ENCODE data around the gene CABP4.
"Not testable (repeated sequence)": the region's sequence is repeated elsewhere in the genome, so short reads cannot be mapped to it uniquely, and the experiment has no call there.

The CABP4 gene

DNA sequence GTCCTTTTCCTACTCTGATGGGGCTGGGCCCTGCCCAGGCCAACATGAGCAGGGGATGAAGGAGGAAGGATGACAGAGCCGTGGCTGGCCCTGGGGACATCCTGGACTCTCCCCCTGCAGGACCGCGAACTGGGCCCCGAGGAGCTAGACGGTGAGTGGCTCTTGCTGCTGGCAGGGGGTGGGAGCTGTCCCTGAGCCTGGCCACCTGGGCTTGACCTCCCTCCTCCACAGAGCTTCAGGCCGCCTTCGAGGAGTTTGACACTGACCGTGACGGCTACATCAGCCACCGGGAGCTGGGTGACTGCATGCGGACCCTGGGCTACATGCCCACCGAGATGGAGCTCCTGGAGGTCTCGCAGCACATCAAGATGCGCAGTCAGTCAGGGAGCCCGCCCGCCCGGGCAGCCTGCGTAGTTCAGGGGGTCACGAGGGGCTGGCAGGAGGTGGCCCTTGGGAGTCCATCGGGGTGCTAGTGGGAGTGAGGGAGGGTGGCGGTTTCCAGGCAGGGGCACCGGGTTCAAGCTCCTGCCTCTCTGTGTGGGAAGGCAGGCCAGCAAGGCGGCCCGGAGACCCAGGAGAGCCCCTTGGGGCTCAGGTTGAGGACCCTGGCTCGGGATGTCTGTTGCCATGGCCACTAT, 1.0 kb downstream of the CABP4 start:
- no peak for DNase-seq

DNA sequence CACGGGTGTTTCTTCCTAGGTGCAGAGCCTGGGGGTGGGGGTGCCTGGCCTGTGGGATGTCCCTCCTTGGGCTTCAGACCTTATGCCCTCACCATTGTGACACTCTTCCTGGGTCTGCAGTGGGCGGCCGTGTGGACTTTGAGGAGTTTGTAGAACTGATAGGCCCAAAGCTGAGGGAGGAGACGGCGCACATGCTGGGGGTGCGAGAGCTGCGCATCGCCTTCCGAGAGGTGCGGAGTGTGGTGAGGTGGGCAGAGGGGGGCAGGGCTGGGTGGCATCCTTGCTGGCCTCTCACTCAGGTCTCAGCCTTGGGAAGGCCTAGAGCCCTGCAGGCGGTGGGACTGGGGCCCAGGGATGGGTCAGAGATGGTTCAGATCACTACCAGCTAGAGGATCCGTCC, 2.3 kb downstream of the CABP4 start:
- no peak for DNase-seq

DNA sequence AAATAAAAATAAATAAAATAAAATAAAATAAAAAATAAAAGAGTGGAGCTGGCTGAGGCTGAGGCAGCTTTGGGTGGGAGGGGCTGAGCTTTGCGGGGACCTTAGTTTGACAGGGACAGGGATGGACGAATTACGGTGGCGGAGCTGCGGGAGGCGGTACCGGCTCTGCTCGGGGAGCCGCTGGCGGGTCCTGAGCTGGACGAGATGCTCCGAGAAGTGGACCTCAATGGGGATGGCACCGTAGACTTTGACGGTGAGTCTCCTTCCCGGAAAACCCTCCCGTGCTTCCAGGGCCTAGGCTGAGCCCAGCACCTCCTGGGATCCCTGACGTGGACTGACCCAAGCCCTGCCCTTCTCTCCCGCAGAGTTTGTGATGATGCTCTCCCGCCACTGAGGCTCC, 3.1 kb downstream of the CABP4 start:
- no peak for DNase-seq

DNA sequence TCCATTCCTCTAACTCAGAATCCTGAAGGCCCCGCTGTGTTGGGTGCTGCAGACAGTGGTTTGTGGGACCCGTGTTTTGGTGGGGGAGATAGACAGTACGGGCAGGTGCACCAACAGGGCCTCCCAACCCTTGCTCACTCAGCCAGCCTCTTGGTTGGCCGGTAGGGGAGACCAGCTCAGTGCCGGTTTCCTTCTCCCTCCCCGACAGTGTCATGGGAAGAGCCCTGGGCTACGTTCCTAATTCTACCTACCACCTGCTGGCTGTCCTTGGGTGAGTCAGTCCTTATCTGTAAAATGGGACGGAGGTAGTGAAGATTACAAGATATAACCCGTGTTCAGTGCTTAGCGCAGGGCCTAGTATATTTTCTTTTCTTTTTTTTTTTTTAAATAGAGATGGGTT, 8.0 kb downstream of the CABP4 start:
- DNase-seq: no peak

DNA sequence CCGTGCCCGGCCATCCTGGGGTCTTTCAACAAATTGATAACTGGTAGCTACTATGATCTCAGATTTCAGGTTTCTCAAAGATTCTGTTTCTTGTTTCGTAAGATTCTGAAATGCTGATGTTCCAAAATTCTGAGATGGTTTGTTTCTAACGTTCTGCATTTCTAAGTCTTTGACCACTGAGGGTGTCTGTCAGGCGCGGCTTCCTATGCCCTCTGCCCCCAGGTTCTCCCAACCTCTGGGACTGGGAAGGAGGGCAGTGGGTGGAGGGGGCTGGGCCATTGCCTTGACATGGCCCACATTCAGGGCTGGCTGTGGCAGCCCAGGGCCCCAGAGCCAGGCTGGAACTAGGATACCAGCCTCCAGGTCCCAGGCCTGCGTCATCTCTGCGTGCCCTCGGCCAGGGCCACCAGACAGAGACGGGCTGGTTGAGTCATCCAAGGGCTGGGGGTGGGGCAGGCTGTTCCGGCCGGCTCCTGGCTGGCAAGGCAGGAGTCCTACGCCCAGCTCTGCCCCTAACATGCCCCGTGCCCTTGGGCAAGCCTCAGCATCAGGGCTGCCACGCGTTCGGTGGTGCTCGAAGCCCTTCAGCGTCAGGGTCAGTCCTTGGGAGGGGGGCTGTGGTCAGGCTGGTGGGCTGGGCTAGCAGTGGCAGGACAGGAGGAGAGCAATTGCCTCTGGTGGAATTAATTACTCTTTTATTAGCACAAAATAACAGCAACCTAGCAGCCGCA, 8.7 kb downstream of the CABP4 start:
- DNase-seq: no peak

DNA sequence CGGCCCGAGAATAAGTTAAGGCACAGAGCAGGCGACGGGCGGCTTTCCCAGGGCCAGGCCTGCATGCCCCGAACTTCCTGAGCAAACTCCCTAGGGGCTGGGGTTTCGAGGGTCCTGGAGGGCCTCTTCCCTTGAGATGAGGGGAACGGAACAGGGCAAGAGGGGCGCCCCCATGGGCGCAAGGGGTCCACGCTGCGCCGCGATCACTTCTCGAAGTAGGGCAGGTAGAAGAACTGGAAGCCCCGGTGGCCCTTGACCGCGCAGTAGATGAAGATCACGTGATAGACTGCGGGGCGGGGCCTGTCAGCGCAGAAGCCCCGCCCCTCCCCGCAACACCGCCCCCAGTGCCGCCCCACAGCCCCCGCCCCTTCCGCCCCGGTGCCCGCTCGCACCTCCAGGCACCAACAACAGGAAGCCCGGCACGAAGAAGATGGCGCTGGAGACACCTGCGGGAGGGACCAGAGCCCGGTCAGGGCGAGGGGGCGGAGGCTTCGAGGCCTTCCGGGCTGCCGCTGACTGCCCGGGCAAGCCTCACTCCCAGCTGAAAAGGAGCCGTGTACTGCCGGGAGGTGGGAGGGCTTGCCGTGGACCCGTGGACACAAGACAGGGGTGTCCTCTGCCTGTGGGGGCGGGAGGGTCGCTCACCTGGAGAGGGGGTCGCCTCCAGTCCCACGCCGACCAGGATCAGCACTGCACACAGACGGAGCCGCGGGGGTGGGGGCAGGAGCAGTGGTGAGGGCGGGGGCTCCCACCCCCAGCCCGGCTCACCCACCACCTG, 9.4 kb downstream of the CABP4 start:
- peak; percentile 86 for DNase-seq

DNA sequence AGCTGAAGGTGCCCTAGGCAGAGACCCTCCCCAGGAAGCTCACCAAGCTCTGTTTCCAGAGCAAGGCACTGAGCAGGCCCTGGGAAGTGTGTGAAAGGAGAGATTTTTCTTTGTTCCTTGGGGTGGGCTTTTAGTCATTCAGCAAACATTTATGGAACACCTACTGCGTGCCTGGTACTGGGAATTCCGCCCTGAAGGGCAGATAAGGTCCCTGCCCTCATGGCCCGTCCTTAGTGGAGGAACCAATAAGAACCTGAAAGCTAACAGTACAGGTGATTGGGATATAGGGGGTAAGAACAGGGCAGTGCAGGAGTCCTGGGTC, 10.0 kb downstream of the CABP4 start:
- DNase-seq: no peak

DNA sequence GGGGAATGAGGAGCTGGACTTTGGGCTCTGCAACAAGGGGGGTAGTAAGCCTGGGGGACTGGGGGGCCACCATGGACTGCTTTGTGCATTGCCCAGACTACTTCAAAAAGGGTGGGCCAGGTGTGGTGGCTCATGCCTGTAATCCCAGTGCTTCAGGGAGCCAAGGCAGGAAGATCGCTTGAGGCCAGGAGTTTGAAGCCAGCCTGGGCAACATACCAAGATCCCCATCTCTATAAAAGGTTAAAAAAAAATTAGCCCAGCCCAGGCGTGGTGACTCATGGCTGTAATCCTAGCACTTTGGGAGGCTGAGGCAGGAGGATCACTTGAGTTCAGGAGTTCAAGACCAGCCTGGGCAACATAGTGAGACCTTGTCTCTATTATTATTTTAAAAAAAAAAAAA, 10.4 kb downstream of the CABP4 start:
- not testable (repeated sequence) for DNase-seq

DNA sequence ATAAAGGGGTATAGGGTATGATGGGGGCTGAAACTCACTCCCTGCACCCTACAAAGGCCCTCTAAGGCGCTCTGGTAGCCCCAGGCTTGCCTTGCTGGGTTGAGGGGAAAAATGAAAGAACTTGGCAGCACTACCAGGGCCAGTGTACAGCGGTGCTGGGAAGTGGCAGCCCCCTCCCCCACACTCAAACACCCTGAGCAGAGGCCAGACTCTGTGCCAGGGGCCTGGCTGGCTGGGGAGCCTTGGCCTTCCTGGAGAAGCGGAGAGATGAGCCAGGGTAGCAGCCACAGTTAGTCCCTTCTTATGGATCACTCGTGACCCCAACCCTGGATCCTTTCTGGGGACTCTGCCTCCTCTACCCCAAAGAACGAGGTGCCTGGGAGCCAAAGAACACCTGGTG, 11.2 kb downstream of the CABP4 start:
- no peak for DNase-seq

DNA sequence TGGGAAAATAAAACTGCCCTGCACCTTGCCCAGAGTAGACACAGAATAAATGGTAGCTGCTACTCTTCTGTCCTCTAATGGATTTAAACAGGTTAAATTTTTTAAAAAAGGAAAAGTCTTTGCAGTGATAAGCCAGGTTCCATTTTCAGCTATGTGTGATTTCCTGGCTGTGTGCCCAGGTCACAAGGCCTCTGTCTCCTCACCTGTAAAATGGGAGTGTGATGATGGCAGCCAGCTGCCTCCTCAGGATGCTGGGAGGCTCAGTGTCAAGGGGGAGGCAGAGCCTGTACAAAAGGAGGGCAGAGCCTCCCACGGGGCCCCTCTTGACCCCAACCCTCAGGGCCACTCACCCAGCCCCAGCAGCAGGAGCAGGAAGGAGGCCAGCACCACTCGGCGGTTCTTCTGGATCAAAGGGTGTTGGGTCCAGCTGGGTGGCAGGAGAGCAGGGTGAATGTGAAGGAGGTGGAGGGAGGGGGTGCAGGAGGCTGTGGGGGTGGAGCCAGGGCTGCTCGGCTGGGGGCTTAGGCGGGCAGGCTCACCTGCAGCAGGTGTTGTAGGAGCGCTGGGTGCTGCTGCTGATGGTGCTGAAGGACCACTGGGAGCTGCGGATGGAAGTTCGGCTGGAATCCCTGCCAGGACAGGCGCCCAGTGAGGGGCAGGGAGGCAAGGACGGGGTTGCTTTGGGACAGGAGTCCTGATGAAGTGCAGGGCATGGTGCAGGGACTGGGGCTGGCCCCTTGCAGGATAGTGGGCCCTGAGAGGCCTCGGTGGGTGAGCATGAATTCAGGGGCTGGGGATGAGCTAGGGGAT, 12.0 kb downstream of the CABP4 start:
- no peak for DNase-seq

DNA sequence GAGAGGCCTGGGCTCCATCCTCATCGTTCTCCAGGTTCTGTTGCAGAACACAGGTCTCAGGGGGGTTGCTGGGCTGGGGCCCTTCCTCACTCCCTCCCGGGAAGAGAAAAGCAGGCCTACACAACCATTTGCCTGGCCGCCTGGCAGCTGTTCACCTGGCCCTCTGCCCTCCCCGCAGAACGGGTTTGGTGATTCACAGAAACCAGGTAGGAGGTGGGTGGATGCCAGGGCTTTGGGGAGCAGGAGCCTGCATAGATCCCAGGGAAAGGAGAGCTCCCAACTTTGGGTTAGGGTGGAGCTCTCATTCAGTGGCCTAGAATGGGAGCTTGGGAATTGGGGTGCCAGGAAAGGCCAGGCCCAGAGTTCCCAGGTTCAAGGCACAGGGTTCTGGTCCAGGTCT, 12.9 kb downstream of the CABP4 start:
- DNase-seq: peak; percentile 43

DNA sequence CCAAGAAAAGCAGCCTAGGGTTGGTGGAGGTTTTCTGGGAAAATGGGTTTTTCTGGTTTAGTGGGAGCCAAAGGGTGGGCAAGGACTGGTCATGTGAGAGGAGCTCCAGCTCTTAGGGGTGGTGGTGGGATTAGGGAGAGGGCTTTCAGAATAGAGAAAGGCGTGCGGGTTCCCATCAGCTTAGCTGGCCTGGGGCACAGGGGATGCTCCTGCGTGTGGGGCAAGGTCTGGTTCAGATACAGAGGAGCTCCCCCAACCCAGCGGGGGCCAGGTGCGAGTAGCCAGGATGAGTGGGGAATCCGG, 13.3 kb downstream of the CABP4 start:
- no peak for DNase-seq

DNA sequence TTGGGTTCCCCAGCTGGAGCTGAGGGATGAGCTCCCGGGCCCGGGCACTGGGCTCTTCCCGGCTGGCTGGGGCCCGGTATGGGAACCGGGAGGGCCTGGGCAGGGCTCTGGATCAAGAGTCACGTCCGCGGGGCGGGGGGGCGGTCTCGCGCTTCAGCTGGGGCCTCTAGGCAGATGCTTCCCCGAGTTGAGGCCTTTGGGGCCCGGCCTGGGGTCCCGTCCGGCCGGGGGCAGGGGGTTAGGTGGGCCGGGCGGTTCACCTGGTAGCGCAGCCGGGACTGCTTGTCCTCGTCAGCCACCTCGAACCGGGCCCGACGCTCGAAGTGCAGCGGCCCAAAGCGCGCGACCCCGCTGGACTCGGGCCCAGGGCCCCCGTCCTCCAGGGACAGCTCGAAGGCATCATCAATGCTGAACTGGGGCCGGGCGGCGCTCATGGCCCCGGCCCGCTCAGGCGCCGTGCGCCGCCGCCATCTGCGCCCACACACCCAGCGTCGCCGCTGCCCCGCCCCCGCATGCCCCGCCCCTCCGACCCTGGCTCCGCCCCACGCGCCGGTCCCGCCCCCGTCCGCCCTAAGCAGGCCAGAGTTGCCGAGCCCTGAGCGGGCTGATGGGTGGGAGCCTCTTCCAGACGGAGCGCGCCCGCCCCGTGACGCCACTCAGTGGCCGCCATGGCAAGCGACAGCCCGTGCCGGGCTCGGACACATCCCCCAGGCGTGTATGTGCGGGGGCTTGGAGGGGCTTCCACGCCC, 13.8 kb downstream of the CABP4 start, which contains the start of gene TMEM134:
TSS of gene TMEM134 (minus strand) at position 493 of the 749 bp plus-strand sequence. CDS start at position 434, 59 bp downstream.
- peak; percentile 79 for DNase-seq

DNA sequence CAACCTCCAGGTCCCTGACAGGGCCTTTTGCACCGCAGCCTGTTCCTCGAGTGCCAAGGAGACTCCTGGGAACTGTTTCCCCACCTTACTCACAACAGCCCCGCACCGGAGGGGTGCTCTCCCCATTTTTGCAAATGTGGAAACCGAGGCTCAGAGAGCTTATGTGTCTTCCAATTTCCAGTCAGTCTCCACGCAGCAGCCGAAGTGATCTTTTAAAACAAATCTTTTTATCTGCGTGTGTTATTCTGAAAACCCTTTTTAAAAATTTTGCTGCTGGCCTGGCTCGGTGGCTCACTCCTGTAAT, 14.3 kb downstream of the CABP4 start:
- no peak for DNase-seq

DNA sequence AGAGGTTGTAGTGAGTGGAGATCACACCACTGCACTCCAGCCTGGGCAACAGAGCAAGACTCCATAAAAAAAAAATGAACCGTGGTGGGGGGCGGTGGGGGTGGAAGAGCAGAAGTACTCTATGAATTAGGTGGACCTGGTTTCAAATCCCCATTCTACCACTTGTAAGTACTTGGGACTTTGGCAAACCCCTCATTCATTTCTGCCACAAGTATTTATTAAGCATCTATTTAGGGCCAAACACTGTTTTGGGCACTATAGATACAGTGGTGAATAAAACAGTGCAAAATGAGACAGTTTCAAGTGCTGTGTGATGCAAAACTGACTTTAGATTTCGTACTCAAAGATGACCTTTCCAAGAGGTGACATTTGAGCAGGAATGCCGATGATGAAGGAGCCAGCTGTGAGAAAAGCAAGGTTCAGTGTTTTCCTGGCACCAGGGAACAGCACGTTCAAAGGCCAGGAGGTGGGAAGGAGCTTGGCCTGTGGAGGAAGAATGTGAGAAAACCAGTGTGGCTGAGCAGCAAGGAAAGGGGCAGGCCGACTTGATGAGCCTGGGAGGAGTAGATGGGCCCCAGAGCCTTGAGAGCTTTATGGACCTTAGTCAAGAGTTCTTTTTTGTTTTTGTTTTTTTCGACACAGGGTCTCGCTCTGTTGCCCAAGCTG, 15.3 kb downstream of the CABP4 start:
- DNase-seq: no peak

DNA sequence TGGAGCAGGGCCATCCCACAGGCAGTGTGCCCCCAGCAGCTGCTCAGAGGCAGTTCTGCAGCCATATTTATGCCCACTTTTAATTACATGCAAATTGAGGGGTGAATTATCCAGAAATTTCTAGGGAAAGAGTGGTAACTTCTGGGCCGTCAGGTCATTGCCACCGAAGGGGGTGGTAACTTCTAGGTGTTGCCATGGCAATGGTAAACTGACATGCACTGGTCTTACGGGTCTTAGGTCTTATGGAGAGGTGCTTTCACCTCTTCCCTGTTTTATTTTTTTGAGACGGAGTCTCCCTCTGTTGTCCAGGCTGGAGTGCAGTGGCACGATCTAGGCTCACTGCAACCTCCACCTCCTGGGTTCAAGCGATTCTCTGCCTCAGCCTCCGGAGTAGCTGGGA, 17.7 kb downstream of the CABP4 start:
- DNase-seq: no peak

DNA sequence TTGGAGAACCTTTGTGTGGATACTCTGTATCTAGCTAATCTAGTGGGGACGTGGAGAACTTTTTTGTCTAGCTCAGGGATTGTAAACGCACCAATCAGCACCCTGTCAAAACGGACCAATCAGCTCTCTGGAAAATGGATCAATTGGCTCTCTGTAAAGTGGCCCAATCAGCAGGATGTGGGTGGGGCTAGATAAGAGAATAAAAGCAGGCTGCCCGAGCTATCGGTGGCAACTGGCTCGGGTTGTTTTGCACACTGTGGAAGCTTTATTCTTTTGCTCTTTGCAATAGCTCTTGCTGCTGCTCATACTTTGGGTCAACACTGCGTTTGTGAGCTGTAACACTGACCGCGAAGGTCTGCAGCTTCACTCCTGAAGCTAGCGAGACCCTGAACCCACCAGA, 21.5 kb downstream of the CABP4 start:
- DNase-seq: not testable (repeated sequence)

DNA sequence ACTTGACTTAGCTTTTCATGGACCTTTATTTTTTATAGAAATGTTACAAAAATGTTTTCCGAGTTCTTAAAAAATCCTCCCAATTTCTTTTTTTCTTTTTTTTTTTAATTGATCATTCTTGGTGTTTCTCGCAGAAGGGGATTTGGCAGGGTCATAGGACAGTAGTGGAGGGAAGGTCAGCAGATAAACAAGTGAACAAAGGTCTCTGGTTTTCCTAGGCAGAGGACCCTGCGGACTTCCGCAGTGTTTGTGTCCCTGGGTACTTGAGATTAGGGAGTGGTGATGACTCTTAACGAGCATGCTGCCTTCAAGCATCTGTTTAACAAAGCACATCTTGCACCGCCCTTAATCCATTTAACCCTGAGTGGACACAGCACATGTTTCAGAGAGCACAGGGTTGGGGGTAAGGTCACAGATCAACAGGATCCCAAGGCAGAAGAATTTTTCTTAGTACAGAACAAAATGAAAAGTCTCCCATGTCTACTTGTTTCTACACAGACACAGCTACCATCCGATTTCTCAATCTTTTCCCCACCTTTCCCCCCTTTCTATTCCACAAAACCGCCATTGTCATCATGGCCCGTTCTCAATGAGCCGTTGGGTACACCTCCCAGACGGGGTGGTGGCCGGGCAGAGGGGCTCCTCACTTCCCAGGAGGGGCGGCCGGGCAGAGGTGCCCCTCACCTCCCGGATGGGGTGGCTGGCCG, 22.3 kb downstream of the CABP4 start:
- not testable (repeated sequence) for DNase-seq

DNA sequence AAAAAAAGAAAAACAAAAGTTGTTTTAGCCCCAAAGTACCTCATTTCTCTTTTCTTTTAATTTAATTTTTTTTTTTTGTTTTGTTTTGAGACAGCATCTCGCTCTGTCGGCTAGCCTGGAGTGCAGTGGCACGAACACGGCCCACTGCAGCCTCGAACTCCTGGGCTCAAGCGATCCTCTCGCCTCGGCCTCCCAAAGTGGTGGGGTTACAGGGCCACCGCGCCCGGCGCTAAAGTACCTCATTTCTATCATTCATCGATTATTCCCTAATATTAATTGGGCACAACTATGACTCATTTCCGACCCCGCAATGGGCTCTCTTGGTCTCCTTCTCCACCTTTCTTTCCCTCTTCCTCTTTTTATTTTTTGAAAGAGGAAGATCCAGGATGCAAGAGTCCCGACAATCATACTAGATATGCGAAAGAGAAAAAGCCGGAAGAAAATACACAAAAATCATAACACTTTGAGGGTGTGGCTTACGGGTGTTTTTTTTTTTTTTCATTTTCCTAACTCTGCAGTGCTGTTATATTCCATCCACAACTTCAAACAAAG, 27.2 kb downstream of the CABP4 start:
- DNase-seq: no peak

DNA sequence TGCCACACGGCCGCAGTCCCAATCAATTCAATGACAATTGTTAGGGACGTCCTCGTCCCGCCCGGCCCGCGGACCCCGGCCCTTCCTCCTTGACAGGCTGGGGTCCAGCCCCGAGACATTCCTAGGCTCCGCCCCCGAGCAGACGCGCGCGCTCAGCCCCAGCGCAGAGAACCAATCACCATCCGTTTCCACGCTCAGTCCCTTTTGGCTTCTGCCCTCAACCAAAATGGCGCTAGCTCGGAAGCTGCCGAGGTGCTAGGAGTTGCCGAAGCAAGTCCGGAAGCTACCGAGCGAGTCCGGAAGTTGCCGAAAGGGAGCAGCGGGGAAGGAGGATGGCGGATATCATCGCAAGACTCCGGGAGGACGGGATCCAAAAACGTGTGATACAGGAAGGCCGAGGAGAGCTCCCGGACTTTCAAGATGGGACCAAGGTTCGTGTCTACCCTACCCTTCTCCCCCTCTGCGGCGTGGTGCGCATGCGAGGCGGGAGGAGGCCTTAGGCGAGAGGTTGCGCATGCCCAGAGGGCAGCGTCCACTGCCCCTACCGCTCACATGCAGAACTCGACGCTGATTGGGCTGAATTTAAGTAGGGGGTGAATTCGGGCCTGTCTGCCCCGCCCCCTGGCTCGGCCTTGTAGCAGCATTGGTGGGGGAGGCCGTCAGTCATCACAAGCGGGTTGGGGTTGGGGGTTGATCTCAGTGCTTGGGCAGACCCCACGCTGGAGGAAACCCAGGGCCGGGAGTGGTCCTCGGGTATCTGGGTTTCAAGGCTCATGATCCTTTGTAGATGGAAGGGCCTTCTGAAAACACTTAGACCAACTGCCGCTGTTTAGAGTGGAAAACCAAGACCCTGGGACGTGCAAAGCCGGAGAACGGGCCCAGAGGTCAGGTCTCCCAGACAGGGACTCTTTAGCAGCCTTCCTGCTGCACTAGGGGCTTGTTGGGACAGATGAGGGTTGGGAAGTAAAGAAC, 28.0 kb downstream of the CABP4 start, which contains the start of gene AIP:
TSS of gene AIP (plus strand) at position 200 of the 972 bp plus-strand sequence. CDS start at position 333, 133 bp downstream.
- DNase-seq: peak; percentile 97

Measured in NCI-H1105 treated with DMSO at 0.1 percent for 48 hours (cell line).